NCI-H2196 treated with DMSO at 0.1 percent for 48 hours (cell line): ENCODE results near the gene RSBN1.
"Not testable (repeated sequence)": the region's sequence is repeated elsewhere in the genome, so short reads cannot be mapped to it uniquely, and the experiment has no call there.

Experiments used
- DNase-seq: peaks from one replicate; lab custom pipeline; 2025; ENCODE audit not compliant: unreplicated experiment; lab: John Stamatoyannopoulos, UW

The RSBN1 gene

DNA sequence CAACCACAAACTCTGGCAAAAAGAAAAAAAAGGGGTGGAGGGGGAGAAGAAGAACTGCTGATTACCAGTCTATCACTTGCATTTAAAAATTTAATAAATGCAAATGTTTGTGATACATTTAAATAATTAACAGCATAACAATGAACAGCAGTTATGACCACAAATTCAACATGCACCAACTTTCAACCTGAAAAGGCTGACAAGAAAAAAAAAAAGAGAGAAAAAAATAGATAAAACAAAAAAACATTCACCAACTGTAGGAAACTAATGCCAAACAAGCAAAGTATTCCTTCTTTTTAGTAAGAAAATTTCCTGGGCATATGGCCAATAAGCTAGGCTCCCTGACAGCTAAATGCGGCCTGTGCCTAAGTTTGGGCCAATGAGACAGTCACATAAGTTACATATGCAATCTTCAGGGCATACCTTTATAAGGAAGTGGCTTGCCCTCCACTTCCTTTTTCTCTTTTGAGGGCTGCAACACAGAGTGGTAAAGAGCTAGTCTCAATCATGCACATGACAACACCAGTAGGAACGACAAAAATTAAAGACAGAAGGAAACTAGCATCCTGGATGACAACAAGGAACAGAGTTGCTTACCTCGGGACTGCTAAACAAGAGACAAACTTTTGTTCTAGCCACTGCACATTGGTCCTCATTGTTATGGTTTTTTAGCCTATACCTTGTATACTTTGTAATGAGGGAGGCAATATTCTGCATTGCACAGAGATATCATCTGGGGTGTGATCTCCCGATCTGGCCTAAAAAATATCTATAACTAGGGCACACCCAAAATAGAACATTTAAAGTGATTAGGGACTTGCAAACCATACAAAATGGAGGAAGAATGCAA is 28.8 kb downstream of the RSBN1 start:
- no peak for DNase-seq

DNA sequence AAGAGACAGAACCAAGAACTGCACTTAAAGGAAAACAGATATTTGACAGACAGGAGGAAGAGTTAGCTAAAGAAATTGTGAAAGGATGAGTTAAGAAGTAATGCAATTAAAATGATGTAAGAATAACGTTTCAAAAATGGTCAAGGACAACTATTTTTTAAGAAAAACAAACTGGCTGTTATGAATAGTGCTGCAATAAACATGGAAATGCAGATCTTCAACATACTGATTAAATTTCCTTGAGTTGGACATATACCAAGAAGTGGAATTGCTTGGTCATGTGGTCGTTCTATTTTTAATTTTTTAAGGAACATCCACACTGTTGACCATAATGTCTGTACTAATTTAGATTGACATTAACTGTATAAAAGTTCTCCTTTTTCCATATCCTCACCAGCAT is 29.9 kb downstream of the RSBN1 start:
- DNase-seq = no peak

DNA sequence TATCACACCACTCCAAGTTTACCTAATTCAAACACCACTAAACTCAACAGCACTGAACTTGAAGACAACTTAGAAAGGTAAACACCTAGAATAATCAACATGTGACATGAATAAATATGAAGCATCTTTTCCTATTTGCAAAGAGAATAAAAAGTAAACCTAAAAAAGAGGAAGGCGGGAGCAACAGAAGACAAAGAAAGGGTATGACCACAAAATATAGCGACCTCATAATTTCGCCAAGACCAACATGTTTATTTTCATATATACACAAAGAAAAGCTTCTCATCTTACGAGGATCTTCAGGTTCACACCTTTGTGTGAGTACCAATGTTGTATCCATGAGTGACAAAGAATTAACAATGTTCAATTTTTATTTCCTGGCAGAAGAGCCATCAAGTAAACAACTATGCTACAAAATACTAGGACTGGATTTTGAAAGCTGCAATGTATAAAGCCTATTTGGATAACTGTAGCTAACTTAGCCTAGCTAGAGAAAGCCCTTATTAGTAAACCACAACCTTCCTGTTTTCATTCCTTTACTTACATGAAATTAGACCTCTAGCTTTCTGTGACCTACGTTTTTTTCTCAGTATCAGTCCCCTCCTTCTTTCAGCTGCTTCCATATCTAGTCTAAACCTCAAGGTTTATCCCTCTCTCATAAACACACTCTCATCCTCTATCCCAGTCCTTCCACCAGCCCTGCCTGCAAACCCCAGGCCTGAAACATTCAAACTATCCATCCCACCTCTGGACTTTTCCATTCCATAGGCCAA is 31.7 kb downstream of the RSBN1 start:
- DNase-seq = no peak

DNA sequence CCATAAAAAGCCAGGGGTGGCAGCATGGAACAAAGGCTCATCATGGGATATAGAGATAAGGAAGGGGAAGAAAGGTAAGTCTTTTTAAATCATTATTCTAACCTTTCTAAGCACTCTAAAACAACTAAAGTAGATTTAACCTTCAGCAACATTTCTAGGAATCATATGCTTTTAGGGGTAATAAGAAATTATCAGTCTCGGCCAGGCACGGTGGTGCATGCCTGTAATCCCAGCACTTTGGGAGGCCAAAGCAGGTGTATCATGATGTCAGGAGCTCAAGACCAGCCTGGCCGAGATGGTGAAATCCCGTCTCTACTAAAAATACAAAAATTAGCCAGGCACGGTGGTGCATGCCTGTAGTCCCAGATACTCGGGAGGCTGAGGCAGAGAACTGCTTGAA is 32.7 kb downstream of the RSBN1 start:
- no peak for DNase-seq

DNA sequence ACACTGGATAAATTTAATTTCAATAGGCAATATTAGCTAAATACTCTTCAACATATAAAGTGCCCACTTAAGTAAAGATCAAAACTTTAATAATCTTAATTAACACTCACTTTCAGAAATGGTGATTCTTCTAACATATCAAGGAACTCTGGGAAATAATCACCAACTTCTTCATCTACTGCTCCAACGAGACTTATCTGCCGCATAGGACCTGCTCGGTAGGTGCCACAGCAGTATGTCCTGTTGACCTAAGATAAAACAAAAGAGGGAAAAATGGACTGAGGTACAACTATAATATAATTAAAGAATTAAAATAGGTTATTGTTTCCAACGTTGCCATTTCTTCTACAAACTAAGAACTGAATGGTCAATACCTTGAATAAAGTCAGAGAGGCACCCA is 34.7 kb downstream of the RSBN1 start:
- DNase-seq = no peak

DNA sequence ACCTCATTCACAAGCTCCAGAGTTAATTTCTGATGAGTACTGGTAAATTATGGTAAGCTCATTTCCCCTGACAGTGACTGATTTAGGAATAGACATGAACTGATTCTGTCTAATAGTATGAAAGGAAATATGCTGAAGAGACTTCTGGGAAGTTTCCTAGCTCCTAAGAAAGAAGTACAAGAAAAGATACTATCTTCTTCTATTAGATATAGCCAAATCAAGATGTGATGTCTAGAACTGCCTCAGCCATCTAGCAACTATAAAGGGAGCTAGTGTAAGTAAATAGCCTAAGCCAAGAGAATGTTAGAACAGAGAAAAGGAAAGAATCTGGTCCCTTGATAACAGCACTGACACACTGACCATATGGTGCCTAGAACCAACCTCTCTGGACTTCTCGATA is 42.2 kb downstream of the RSBN1 start:
- no peak for DNase-seq

DNA sequence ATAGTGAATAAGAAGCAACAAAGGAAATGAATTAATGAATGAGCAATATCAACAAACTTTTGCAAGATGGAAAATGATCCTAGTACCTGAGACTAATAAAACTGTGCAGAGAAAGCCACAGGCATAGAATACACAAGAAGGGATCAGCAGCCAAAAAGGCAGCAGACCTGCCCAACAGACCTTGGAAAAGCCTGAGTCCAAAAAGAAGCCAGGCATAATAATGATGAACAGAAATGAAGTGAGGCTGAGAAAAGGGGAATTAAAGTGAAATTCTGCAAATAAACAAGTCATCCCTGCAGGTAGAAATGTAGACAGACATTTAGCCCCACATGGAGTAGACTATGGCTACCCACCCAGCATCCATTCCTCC is 42.7 kb downstream of the RSBN1 start:
- no peak for DNase-seq

DNA sequence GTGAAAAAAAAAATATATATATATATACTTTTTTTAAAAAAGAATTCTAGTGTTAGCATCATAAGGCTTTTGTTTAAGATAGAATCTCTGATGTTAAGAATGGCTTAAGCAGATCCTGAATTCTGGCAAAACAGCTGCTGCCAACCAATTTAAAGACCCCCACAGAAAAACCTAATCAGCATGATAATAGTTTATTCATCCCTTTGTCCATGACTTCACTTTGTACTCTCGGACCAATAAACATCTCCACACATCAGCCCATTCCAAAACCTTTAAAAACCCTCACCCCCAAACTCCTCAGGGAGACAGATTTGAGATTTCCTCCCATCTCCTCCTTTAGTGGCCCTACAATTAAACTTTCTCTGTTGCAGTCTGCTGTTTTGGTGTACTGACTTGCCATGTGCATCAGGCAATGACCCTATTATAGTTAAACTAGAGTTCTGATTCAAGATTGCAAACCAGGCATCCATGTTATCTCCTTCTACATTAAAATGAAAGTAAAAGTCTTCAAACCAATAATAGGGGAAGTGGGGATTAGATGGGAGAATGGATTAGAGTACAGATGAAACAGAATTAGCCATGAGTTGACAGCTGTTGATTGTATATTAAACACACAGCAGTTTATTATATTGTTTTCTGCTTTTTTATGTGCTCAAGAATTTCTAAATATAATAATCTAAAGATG is 43.2 kb downstream of the RSBN1 start:
- no peak for DNase-seq

DNA sequence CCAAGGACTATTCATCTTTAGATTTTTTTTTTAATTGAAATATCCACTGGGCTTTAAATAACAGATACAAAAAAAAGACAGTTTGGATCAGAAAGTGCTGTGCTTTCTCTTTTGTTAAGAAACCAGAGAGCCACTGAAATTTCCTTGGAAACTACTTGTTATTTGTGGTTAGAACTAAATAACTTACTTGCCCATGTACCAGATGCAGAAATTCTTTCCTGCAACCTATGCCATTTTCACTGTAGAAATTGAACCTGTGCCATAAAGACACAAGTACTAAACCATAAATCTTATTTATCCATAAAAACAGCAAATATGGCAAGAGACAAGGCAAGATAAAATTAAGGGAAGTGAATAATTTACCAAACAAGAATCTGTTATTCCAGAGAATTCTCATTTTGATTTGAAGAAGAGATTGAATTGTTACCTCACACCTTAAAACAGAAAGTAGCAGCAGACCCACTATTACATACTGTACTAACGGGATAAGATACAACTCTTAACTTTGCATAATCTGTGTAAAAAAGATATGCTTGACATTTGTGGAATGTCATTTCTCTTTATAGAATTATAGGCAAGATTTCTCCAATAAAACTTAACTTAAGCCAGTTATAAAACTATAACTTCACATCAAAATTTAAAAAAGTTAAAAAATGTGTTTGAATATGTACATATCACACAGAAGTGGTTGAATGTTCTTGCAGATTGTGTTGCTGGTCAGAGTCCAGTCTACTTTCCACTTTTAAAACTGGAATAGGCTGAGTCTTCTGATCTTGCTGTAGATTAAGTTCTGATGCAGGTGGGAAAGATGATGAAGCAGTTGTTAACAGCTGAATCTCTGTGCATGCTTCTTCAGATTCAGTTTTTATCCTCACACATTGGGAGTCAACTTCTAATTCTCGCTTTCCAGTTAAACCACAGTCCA is 46.7 kb downstream of the RSBN1 start:
- DNase-seq = no peak

DNA sequence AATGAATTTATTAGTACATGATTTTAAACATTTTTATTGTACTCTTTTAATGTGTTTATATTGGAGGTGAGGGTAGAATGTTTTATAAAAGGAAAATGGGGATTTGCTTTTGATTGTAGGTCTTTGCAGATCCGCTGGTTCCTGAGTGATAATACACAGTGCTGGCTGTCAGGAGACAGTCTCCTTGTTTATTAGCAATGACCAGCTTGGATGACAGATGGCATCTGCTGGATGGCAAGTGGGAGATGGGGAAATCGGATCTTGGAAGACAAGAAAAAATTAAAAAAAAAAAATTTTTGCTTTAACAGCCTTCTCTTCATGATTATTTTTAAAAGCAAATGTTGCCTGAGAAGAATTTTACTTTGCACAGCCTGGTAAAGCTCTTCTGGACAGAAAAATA is 48.6 kb downstream of the RSBN1 start:
- no peak for DNase-seq

DNA sequence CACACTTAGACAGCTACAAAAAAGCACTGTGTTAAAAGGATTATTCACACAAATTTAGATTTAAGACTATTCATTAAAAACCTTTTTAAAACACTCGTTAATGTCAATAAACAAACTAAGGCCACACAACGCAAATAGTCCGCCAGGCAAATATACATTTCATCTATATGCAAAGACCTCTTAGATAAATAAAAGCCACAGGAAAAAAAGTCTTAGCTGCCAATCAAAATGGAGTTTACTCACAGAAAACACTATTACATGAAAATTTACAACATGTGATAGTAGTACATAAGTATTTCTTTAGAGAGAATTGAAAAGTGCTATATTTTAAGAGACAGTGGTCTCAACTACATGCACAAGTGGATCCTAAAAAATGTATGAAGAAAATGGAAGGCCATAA is 50.3 kb downstream of the RSBN1 start:
- no peak for DNase-seq

DNA sequence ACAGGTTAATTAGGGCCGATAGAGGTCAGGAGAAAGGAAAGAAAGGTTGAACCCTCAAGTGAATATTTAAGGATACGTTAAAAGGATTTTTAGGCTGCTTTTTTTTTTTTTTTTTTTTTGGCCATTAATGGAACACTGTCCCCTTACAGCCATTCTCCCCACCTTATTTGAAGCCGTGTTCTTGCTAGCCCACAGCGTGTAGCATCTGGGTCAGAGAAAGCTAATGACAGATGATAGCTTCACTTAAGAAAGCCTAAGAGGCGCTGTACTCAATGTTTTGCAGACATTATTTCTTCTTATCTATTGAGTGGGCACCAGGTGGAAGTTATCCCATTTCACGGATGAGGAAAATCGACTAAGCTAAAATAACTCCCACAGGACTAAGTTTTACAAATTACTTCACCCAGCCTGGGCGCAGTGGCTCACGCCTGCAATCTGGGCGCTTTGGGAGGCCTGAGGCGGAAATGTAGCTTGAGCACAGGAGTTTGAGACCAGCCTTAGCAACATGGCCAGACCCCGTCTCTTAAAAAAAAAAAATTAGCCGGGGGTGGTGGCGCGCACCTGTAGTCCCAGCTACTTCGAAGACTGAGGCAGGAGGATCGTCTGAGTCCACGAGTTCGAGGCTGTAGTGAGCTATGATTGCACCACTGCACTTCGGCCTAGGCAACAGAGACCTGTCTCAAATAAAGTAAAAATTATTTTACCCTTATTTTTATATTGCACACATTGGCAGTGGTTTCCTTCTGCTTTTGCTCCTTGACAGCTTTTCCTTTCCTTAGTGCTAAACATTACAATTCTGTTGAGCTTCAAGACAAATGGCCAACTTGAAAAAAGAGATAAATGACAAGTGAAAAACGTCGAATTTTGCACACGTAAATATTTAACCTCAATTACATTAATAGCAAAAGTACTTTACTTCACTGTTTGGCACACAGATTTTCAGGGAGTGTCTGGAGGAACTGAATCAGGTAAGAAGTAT is 51.9 kb downstream of the RSBN1 start:
- DNase-seq = no peak

DNA sequence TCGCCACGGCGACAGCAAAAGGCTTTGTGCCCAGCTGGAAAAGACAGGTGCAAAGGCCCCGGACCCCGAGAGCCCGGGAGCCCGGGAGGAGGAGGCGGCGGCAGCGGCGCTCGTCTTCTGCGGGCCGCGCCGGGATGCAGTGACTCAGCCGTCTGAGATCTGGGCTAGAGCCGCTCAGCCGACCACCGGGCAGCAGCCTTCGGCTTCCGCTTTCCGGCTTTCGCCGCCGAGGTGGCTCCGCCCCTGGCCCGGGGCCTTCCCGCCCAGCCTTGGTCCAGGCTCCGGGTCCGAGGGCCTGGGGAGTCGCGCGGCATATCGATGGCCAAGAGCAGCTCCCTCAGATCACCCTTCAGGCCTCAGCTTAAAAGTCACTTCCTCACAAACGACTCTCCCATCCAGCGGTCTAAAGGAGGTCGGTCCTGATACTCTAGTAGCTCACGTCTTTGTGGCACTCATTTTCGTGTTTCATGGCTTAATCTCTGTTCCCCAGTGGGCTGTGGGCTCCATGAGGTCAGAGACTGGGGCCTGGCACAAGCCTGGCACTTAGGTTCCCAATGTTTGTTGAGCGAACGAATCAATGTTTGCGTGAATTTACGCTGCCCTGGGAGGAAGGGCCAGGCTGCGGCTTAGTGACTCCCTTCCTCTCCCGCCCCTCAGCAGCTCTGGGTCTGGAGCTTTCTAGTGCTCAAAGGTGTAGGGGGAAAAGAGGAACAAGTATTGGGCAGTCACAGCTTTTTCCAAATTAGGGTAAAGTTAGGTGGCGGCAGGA is 52.8 kb downstream of the RSBN1 start, which contains the start of gene PHTF1:
Gene PHTF1, minus strand, starts transcription at position 154 of the 769 bp plus-strand sequence. CDS start 783 bp downstream, outside the sequence.
- DNase-seq = peak; percentile 44

DNA sequence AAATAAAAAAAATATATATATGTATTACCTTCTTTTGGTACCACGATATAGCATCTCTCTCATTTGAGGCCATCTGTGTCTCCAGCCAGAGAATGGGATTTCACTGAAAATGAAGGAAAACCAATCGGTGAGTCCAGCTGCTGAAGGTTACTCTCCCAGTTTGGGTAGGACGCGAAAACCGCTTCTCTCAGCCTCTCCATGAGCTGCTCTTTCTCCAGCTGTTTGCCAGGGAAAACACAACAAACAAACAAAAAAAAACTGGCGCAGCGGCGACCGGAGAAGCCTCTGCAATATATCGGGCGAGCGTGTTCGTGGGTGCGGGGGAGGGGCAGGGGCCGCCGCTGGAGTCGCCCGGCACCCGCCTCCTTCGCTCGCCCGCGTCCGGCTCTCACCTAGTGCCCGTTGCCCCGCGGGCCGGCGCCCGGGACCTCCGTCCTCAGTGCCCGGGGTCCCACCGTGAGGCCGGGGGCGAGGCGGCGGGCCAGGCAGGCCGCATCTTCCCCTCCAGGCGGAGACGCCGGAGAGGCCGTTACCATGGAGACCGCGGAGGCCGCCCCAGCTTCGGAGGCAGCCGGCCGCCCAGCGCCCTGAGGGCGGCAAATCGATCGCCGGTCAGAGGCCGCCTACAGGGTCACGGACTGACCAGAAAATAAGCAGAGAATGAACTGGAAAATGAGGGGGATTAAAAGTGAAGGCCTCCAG is 53.5 kb downstream of the RSBN1 start:
- peak; percentile 48 for DNase-seq

DNA sequence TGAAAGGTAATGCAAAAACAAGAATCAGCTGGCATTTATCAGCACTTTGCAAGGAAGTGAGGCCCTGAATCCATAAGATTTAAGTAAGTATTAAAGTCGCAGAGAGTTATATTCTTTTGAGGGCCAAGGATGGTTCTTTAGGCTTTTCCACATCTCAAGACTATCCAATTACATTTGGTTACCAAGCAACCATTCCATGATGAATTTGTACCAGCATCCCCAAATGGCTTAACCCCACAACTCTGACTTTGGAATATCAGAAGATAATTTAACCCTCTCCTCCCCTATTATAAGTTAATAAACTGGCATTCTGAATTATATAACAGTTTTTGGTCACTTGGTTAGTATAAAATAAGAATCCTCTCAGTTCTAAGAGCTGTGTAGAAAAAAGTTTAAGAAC is 55.8 kb downstream of the RSBN1 start:
- DNase-seq = no peak

DNA sequence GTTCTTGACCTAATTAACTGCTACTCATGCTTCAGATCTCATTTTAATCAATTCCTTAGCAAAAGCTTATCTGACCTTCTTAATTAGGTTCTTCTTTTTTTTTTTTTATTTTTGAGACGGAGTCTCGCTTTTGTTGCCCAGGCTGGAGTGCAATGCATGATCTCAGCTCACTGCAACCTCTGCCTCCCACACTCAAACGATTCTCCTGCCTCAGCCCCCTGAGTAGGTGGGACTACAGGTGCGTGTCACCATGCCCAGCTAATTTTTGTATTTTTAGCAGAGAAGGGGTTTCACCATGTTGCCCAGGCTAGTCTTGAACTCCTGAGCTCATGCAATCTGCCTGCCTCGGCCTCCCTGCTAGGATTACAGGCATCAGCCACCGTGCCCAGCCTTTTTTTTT is 58.9 kb downstream of the RSBN1 start:
- DNase-seq = not testable (repeated sequence)

DNA sequence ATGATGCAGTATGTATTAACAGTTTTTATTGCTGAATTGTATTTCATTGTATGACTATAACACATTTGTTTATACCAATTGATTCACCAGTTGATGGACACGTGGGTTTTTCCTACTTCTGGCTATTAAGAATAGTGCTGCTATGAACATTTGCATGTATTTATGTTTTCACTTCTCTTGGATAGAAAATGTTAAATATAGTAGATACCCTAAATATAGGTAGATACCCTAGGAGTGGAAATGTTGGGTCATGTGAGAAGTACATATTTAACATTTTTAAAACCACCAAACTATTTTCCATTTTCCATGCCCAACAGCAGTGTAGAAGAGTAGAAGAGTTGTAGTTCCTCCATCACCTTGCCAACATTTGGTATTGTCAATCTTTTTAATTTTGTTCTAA is 60.8 kb downstream of the RSBN1 start:
- DNase-seq = no peak

DNA sequence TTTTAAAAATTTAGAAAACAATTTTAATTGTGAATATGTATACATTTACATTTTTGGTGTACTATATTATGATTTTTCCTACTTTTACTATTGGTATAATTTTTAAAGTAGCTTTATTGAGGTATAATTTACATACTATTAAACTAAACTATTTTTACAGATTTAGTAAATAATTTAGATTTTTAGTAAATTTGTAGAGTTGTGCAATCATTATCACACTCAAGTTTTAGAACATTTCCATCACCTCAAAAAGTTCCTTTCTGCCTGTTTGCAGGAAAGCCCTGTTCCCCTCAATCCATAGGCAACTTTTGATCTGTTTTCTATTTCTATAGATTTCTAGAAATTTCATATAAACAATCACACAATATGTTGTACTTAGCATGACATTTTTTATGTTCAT is 61.2 kb downstream of the RSBN1 start:
- no peak for DNase-seq
